Small intestine (tissue), 7 donors: ENCODE results near the gene CTNNA3. TPM values are rescaled to one million over a fixed set of nuclear protein-coding genes. Genes with fewer than 3 reads are reported as not detected.

Experiments used
- DNase-seq, 2 donors: peaks; one replicate each; pipeline versions ENCODE4 v3.0.0 to v3.0.0-alpha.2; 2013
- FAIRE-seq: peaks from 2 replicates; lab custom pipeline; 2012; peaks lifted over from hg19 to GRCh38; lab: Jason Lieb, UNC
- H3K27ac ChIP-seq, 3 donors: one replicate each; pipeline ENCODE4 v1.5.1; 2013; ENCODE audit warnings: low read length in 2 of 3, mild to moderate bottlenecking in 2 of 3, control low read depth in 1 of 3, inconsistent platforms in 1 of 3, low read depth in 1 of 3, moderate library complexity in 1 of 3
- H3K27me3 ChIP-seq, 3 donors: one replicate each; pipeline ENCODE4 v1.6.1; 2013; ENCODE audit warnings: low read length in 3 of 3, inconsistent platforms in 1 of 3; ENCODE audit not compliant: control insufficient read depth in 3 of 3, insufficient read depth in 3 of 3
- H3K36me3 ChIP-seq, 3 donors: one replicate each; pipeline ENCODE4 v1.6.1; 2013; ENCODE audit warnings: low read length in 3 of 3, inconsistent platforms in 1 of 3, low read depth in 1 of 3, mild to moderate bottlenecking in 1 of 3, moderate library complexity in 1 of 3; ENCODE audit not compliant: control insufficient read depth in 3 of 3, insufficient read depth in 2 of 3
- H3K4me1 ChIP-seq, 3 donors: one replicate each; pipeline ENCODE4 v1.6.1; 2013; ENCODE audit warnings: low read length in 2 of 3, inconsistent platforms in 1 of 3, low read depth in 1 of 3, mild to moderate bottlenecking in 1 of 3, moderate library complexity in 1 of 3; ENCODE audit not compliant: control insufficient read depth in 3 of 3, insufficient read depth in 2 of 3
- H3K4me3 ChIP-seq, 3 donors: one replicate each; pipeline ENCODE4 v1.5.1; 2013; ENCODE audit warnings: low read length in 3 of 3, control low read depth in 1 of 3, inconsistent platforms in 1 of 3, low read depth in 1 of 3, mild to moderate bottlenecking in 1 of 3, moderate library complexity in 1 of 3
- H3K9me3 ChIP-seq, 2 donors: one replicate each; pipeline ENCODE4 v1.6.1; 2013; ENCODE audit warnings: low read depth in 1 of 2, low read length in 1 of 2; ENCODE audit not compliant: control insufficient read depth in 2 of 2, insufficient read depth in 1 of 2
- WGBS, 3 donors: extraction: QIAGEN DNeasy Blood & Tissue Kit; methylation state at CpG; one replicate each; pipeline ENCODE4 v1.1.7; 2013; 5-methylcytosine and 5-hydroxymethylcytosine counted together
- polyA plus RNA-seq, 4 donors: library from polyadenylated mRNA; stranded (reverse) in 3 of 4; unstranded in 1 of 4; fragments of 200-250 nt in 3 of 4; fragments of 120-200 nt in 1 of 4; gene quantifications; one replicate each; pipeline versions ENCODE4 v1.2.1 to v1.2.3, GENCODE V29; 2013
- donor health status: healthy with polysubstance abuse.
- donor health status: control.
- donor health status: control.
- donor health status: Bipolar disorder and iron deficiency.
- donor health status: healthy.

The CTNNA3 gene
- polyA plus RNA-seq, 4 donors, result 0.24 to 0.38 TPM; not detected in 2

- DNase-seq (no peak), FAIRE-seq (no peak)
- H3K9me3 ChIP-seq, result no peaks in the 10 kb centered on the region
- 62 to 68% (median 67%) methylated on average over 3 of the region's 3 CpGs for WGBS, 3 donors
- H3K36me3 ChIP-seq, result no peaks in the 10 kb centered on the region
- H3K4me1 ChIP-seq, result no peaks in the 10 kb centered on the region
- H3K4me3 ChIP-seq, result no peak overlapping the region
- no peak overlapping the region for H3K27ac ChIP-seq
- no peaks in the 10 kb centered on the region for H3K27me3 ChIP-seq
Measured at GRCh38 chr10:67664942-67665341, 31.1 kb downstream of the CTNNA3 start.

- DNase-seq (no peak), FAIRE-seq (no peak)
- Histone ChIP-seq H3K9me3 (no peaks in the 10 kb centered on the region), H3K27me3 (no peaks in the 10 kb centered on the region), H3K4me1 (no peaks in the 10 kb centered on the region), H3K36me3 (no peaks in the 10 kb centered on the region), H3K4me3 (no peak overlapping the region), H3K27ac (no peak overlapping the region)
- WGBS, 3 donors, result 58 to 65% (median 60%) methylated on average over 11 to 13 of the region's 13 CpGs
Measured at GRCh38 chr10:67663449-67664087, 32.4 kb downstream of the CTNNA3 start.

DNA sequence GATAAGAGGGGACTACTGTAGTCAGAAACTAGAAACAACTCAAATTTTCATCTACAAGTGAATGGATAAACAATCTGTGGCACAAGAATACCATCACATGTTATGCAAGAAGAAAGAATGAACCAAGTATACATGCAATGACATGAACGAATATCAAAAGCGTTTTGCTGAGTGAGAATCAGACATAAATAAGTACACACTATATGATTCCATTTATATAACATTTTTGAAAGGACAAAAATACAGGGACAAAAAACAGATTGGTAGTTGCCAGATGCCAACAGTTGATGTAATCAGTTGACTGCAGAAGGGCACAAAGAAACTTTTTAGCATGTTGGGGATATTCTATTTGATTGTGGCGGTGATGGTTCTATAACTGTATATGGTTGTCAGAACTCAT is 33.6 kb downstream of the CTNNA3 start:
- no peak overlapping the region for H3K4me3 ChIP-seq
- no peak for FAIRE-seq
- no peaks in the 10 kb centered on the region for H3K27me3 ChIP-seq
- no peak for DNase-seq
- no peaks in the 10 kb centered on the region for H3K4me1 ChIP-seq
- no peaks in the 10 kb centered on the region for H3K9me3 ChIP-seq
- H3K27ac ChIP-seq, result no peak overlapping the region
- 89 to 92% (median 90%) methylated on average over 3 of the region's 3 CpGs for WGBS, 3 donors
- no peaks in the 10 kb centered on the region for H3K36me3 ChIP-seq

DNA sequence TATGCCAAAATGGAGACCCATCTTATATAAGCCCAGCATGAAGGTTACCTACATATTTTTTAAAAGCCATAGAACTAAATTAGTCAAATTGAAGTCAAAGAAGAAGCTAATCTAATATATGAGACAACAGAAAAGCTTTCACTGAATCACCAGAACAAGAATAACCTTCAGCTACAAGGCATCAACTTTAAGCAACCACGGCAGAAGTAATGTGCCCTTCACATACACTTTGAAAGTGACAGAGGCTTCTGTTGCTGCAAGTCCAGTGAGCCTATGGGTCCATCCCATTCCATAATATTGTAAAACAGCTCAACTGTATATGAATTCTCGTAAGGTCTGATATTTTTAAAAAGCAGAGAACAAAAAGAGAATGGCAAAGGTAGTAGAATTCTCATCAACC is 36.5 kb downstream of the CTNNA3 start:
- FAIRE-seq (no peak), DNase-seq (no peak)
- no peaks in the 10 kb centered on the region for H3K9me3 ChIP-seq
- no peak overlapping the region for H3K27ac ChIP-seq
- 73 to 83% (median 80%) methylated on average over 2 of the region's 2 CpGs for WGBS, 3 donors
- H3K4me1 ChIP-seq, result no peaks in the 10 kb centered on the region
- no peak overlapping the region for H3K4me3 ChIP-seq
- no peaks in the 10 kb centered on the region for H3K36me3 ChIP-seq
- H3K27me3 ChIP-seq, result no peaks in the 10 kb centered on the region

DNA sequence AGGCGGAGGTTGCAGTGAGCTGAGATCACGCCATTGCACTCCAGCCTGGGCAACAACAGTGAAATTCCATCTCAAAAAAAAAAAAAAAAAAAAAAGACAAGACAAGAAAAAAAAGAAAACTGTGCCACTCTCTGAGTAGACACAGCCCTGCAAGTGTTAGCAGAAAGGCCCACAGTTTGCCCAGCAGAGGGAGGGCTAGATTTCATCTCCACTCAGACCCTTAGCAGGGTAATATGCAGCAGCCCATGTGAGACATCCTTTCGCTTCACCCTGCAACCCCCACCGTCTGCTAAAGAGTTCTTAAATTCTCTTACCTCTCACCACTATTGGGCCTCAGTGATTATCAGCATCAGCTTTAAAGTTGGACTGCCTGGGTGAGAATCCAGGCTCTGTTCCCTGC is 38.2 kb downstream of the CTNNA3 start:
- H3K36me3 ChIP-seq, result no peaks in the 10 kb centered on the region
- FAIRE-seq (no peak), DNase-seq (no peak)
- WGBS, 3 donors, result 80 to 81% (median 80%) methylated on average over 4 of the region's 4 CpGs
- no peak overlapping the region for H3K27ac ChIP-seq
- no peak overlapping the region for H3K4me3 ChIP-seq
- no peaks in the 10 kb centered on the region for H3K27me3 ChIP-seq
- no peaks in the 10 kb centered on the region for H3K9me3 ChIP-seq
- H3K4me1 ChIP-seq, result no peaks in the 10 kb centered on the region

- DNase-seq (no peak), FAIRE-seq (no peak)
- H3K9me3 ChIP-seq, result no peaks in the 10 kb centered on the region
- 86 to 92% (median 90%) methylated on average over 4 of the region's 4 CpGs for WGBS, 3 donors
- no peak overlapping the region for H3K27ac ChIP-seq
- H3K4me1 ChIP-seq, result no peaks in the 10 kb centered on the region
- no peaks in the 10 kb centered on the region for H3K36me3 ChIP-seq
- H3K27me3 ChIP-seq, result no peaks in the 10 kb centered on the region
- no peak overlapping the region for H3K4me3 ChIP-seq
Measured at GRCh38 chr10:67650558-67650957, 45.4 kb downstream of the CTNNA3 start.

- no peak for FAIRE-seq
- no peaks in the 10 kb centered on the region for H3K27me3 ChIP-seq
- no peaks in the 10 kb centered on the region for H3K36me3 ChIP-seq
- H3K27ac ChIP-seq, result no peak overlapping the region
- H3K4me3 ChIP-seq, result no peak overlapping the region
- DNase-seq, result no peak
- H3K9me3 ChIP-seq, result no peaks in the 10 kb centered on the region
- WGBS, 3 donors, result 80 to 91% (median 88%) methylated on average over 4 of the region's 4 CpGs
- H3K4me1 ChIP-seq, result no peaks in the 10 kb centered on the region
Measured at GRCh38 chr10:67648613-67649229, 47.3 kb downstream of the CTNNA3 start.

- Histone ChIP-seq H3K4me1 (no peaks in the 10 kb centered on the region), H3K36me3 (no peaks in the 10 kb centered on the region), H3K9me3 (peaks cover 0 to 3% of the 10 kb centered on the region in 2 donors), H3K27me3 (no peaks in the 10 kb centered on the region), H3K27ac (no peak overlapping the region), H3K4me3 (no peak overlapping the region)
- DNase-seq, result no peak
- FAIRE-seq, result no peak
Measured at GRCh38 chr10:67630904-67631303, 65.1 kb downstream of the CTNNA3 start.
